Measurements from ENCODE around the gene TACC2.

Gene TACC2

DNA sequence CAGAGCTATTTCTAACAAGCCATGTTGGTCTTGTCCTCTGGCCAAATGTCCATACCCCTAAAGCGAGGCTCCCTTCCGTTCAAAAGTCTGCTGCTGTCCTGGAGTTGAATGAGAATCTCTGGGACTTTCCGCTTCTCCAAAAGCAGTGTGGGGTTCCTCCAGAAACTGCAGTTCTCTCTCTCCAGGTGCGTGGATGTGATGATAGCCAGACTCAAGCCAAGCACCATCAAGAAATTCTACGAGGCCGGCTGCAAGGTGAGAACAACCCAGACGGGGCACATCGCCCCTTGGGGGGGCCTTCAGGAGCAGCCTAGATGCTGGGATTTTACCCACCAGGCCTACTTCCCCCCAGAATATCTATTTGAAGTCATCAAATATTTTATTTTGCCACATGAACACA, 308.6 kb downstream of the TACC2 start:
- H4K5ac ChIP-seq (ENCODE audit: low read length): no peak overlapping the region
- no peak overlapping the region for H2BK5ac ChIP-seq (ENCODE audit: low read length)
- DNase-seq: no peak
- H2BK120ac ChIP-seq (ENCODE audit: low read depth, low read length): no peak overlapping the region
- no peak overlapping the region for H3K23ac ChIP-seq (ENCODE audit: low read length)
- H3K4me2 ChIP-seq (ENCODE audit: low read length): no peak overlapping the region
- H3K9ac ChIP-seq (ENCODE audit: low read length): no peak overlapping the region
- WGBS (ENCODE audit: extremely low coverage, insufficient coverage, low lambda C conversion rate): no CpG with 5 or more reads among the region's 8 CpGs
- no peaks in the 10 kb centered on the region for H3K4me1 ChIP-seq (ENCODE audit: control insufficient read depth, low read depth, low read length)
- H3K36me3 ChIP-seq (ENCODE audit: control insufficient read depth, insufficient read depth, low read length): no peaks in the 10 kb centered on the region
- no peak overlapping the region for H4K8ac ChIP-seq (ENCODE audit: low read depth, low read length)
- no peaks in the 10 kb centered on the region for H3K27me3 ChIP-seq (ENCODE audit: insufficient read depth, low read length, poor library complexity)
- H3K4me3 ChIP-seq (ENCODE audit: low read length): no peak overlapping the region
- H3K4ac ChIP-seq (ENCODE audit: low read depth, low read length): no peak overlapping the region
- no peak overlapping the region for H2AK5ac ChIP-seq (ENCODE audit: low read length)
- no peak overlapping the region for H2BK15ac ChIP-seq (replicated peaks; ENCODE audit: low read depth)
- no peak overlapping the region for H3K56ac ChIP-seq (ENCODE audit: low read length)
- H3K27ac ChIP-seq (ENCODE audit: low read depth, low read length): no peak overlapping the region
- no peaks in the 10 kb centered on the region for H3K79me2 ChIP-seq (ENCODE audit: control insufficient read depth, insufficient read depth, low read length)
- no peaks in the 10 kb centered on the region for H3K79me1 ChIP-seq (ENCODE audit: low read length)
- H3K18ac ChIP-seq (ENCODE audit: low read length): no peak overlapping the region

DNA sequence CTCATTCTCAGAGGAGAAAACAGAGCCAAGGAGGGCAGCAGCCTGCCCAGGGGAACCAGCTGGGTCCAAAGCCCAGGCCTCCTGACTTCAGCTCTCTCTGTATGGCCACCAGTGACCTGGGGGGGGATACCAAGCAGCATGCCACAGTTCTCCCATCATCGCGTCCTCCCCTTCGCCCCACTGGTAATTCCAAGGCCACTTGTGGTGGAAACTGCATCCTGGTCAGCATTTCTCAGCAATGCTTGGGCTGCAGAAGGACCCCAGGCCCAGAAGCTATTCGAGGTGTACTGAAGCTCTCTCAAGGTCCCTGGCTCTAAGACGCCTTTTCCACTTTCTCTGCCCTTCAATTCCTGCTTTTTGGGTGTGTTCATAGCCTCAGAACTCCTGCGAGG, 309.2 kb downstream of the TACC2 start:
- no peak overlapping the region for H3K23ac ChIP-seq (ENCODE audit: low read length)
- no CpG with 5 or more reads among the region's 6 CpGs for WGBS (ENCODE audit: extremely low coverage, insufficient coverage, low lambda C conversion rate)

DNA sequence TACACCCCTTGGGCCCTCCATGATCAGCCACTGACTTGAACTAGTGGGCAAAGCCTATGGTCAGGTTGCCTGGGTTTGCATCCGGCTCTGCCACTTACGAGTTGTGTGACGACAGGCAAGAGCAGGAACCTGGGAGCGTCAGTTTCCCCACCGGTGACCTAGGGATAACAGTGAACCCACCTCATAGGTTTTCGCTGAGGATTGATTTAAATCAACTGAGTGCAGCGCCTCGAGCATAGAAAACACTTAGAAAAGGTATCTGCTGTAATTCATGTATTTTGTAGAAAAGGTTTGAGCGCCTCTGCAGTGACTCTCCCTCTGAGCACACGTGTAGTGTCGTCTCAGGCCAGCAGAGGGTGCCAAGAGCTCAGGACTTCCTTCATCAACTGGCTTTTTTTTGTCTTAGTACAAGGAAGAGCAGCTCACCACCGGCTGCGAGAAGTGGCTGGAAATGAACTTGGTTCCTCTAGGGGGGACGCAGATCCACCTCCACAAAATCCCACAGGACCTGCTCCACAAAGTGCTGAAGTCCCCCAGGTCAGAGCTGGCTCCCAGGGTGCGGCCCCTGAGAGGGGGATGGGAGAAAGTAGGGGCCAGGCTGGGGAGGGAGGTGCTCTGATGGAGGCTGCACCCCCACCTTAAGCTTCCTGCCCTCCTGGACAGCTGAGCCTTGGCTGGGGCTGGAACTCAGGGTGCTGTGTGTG, 309.8 kb downstream of the TACC2 start:
- H4K5ac ChIP-seq (ENCODE audit: low read length): no peak overlapping the region
- no peak overlapping the region for H2BK5ac ChIP-seq (ENCODE audit: low read length)
- no peak overlapping the region for H3K18ac ChIP-seq (ENCODE audit: low read length)
- no peak overlapping the region for H2BK120ac ChIP-seq (ENCODE audit: low read depth, low read length)
- H3K27me3 ChIP-seq (ENCODE audit: insufficient read depth, low read length, poor library complexity): no peaks in the 10 kb centered on the region
- H3K27ac ChIP-seq (ENCODE audit: low read depth, low read length): no peak overlapping the region
- H3K56ac ChIP-seq (ENCODE audit: low read length): peak overlapping the region; percentile 77
- H4K8ac ChIP-seq (ENCODE audit: low read depth, low read length): no peak overlapping the region
- no peak overlapping the region for H3K4me2 ChIP-seq (ENCODE audit: low read length)
- H2BK15ac ChIP-seq (replicated peaks; ENCODE audit: low read depth): no peak overlapping the region
- no peak overlapping the region for H3K4ac ChIP-seq (ENCODE audit: low read depth, low read length)
- H3K79me2 ChIP-seq (ENCODE audit: control insufficient read depth, insufficient read depth, low read length): no peaks in the 10 kb centered on the region
- H3K9ac ChIP-seq (ENCODE audit: low read length): peak overlapping the region; percentile 41
- H3K4me1 ChIP-seq (ENCODE audit: control insufficient read depth, low read depth, low read length): no peaks in the 10 kb centered on the region
- no CpG with 5 or more reads among the region's 15 CpGs for WGBS (ENCODE audit: extremely low coverage, insufficient coverage, low lambda C conversion rate)
- no peak overlapping the region for H3K23ac ChIP-seq (ENCODE audit: low read length)
- DNase-seq: peak; percentile 82
- H3K4me3 ChIP-seq (ENCODE audit: low read length): no peak overlapping the region
- no peaks in the 10 kb centered on the region for H3K79me1 ChIP-seq (ENCODE audit: low read length)
- no peaks in the 10 kb centered on the region for H3K36me3 ChIP-seq (ENCODE audit: control insufficient read depth, insufficient read depth, low read length)
- no peak overlapping the region for H2AK5ac ChIP-seq (ENCODE audit: low read length)

More for the DNA sequence above, 309.2 kb downstream of the TACC2 start:
- H2AK5ac ChIP-seq (ENCODE audit: low read length): no peak overlapping the region
- no peak overlapping the region for H3K4me2 ChIP-seq (ENCODE audit: low read length)
- H3K4me3 ChIP-seq (ENCODE audit: low read length): no peak overlapping the region
- H3K27me3 ChIP-seq (ENCODE audit: insufficient read depth, low read length, poor library complexity): no peaks in the 10 kb centered on the region
- no peak for DNase-seq
- no peak overlapping the region for H3K9ac ChIP-seq (ENCODE audit: low read length)
- no peak overlapping the region for H2BK15ac ChIP-seq (replicated peaks; ENCODE audit: low read depth)
- no peak overlapping the region for H3K4ac ChIP-seq (ENCODE audit: low read depth, low read length)
- H2BK120ac ChIP-seq (ENCODE audit: low read depth, low read length): no peak overlapping the region
- H4K5ac ChIP-seq (ENCODE audit: low read length): no peak overlapping the region
- H3K4me1 ChIP-seq (ENCODE audit: control insufficient read depth, low read depth, low read length): no peaks in the 10 kb centered on the region
- no peaks in the 10 kb centered on the region for H3K79me1 ChIP-seq (ENCODE audit: low read length)
- no peak overlapping the region for H3K18ac ChIP-seq (ENCODE audit: low read length)
- no peak overlapping the region for H3K27ac ChIP-seq (ENCODE audit: low read depth, low read length)
- no peak overlapping the region for H4K8ac ChIP-seq (ENCODE audit: low read depth, low read length)
- no peak overlapping the region for H2BK5ac ChIP-seq (ENCODE audit: low read length)
- no peak overlapping the region for H3K56ac ChIP-seq (ENCODE audit: low read length)
- H3K79me2 ChIP-seq (ENCODE audit: control insufficient read depth, insufficient read depth, low read length): no peaks in the 10 kb centered on the region
- no peaks in the 10 kb centered on the region for H3K36me3 ChIP-seq (ENCODE audit: control insufficient read depth, insufficient read depth, low read length)

DNA sequence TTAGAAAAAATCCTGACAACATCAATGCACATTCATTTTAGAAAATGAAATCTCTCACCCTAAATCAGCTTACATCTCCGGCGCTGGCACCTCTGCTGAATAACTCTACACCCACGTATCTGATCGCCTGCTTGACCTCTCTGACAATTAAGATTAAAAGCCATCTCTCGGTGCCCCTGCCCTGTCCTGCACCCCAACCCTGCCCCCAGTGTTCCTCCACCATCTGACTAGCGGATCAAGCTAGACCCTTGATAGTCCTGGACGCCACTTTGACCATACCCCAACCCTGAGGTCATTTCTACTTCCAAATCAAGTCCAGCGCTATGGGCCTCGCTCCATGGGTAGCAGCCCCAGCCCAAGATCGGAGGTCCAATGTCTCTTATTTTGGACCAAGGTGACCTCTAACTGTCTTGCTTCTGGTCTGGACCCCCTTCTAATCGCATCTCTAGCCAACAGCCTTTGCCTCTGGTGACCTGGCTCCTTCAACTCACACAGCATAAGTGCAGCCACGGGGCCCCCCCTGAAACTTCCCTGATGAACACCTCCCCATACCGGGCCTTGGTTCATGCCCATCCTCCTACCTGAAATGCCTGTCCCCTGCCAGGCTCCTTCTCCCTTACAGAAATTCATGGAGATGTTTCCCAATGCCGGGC, 310.6 kb downstream of the TACC2 start:
- no peak for DNase-seq
- no CpG with 5 or more reads among the region's 14 CpGs for WGBS (ENCODE audit: extremely low coverage, insufficient coverage, low lambda C conversion rate)

DNA sequence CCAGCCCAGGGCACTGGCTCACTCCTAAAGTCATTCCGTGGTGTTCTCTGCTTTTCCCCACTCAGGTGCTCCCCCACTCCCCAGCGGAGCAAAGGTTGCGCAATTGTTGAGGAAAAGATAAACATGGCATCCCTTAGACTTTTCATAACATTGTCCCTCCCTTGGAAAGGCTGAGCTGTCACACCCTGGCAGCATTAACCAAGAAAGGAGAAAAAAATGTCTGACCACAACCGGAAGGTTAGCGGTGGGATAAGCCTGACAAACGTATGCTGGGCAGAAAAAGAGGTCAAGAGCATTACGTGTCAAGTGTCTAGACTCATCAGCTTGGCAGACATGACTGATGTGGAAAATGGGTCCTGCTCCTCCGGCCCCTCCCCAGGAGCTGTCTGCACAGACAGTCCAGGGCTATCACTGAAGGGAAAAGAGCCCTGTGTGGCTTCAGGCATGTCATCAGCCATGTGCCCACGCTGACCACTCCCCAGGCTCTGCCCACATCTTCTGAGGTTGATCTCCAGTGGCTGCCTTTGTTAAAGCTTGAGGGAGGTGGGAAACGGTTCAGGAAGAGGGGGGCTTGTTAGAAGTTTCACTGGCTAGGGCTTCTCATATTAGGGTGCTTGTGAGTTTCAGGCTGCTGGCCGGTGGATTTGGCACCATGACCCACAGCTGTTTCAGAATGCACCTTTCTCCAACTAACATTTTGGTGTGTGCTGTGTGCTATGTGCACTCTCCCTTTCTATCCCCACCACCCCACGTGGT, 312.3 kb downstream of the TACC2 start:
- no peaks in the 10 kb centered on the region for H3K79me2 ChIP-seq (ENCODE audit: control insufficient read depth, insufficient read depth, low read length)
- H3K27ac ChIP-seq (ENCODE audit: low read depth, low read length): no peak overlapping the region
- no peak overlapping the region for H2BK15ac ChIP-seq (replicated peaks; ENCODE audit: low read depth)
- no peak overlapping the region for H3K56ac ChIP-seq (ENCODE audit: low read length)
- no peak overlapping the region for H2AK5ac ChIP-seq (ENCODE audit: low read length)
- H3K23ac ChIP-seq (ENCODE audit: low read length): no peak overlapping the region
- no peak overlapping the region for H3K4me3 ChIP-seq (ENCODE audit: low read length)
- no peaks in the 10 kb centered on the region for H3K79me1 ChIP-seq (ENCODE audit: low read length)
- no peak overlapping the region for H2BK5ac ChIP-seq (ENCODE audit: low read length)
- no peaks in the 10 kb centered on the region for H3K27me3 ChIP-seq (ENCODE audit: insufficient read depth, low read length, poor library complexity)
- H4K8ac ChIP-seq (ENCODE audit: low read depth, low read length): no peak overlapping the region
- WGBS (ENCODE audit: extremely low coverage, insufficient coverage, low lambda C conversion rate): no CpG with 5 or more reads among the region's 12 CpGs
- no peak overlapping the region for H3K9ac ChIP-seq (ENCODE audit: low read length)
- H3K4me2 ChIP-seq (ENCODE audit: low read length): no peak overlapping the region
- no peaks in the 10 kb centered on the region for H3K4me1 ChIP-seq (ENCODE audit: control insufficient read depth, low read depth, low read length)
- H3K18ac ChIP-seq (ENCODE audit: low read length): no peak overlapping the region
- no peak overlapping the region for H4K5ac ChIP-seq (ENCODE audit: low read length)
- no peak for DNase-seq
- H3K4ac ChIP-seq (ENCODE audit: low read depth, low read length): no peak overlapping the region
- no peak overlapping the region for H2BK120ac ChIP-seq (ENCODE audit: low read depth, low read length)
- H3K36me3 ChIP-seq (ENCODE audit: control insufficient read depth, insufficient read depth, low read length): no peaks in the 10 kb centered on the region

More for the DNA sequence above, 310.6 kb downstream of the TACC2 start:
- Histone ChIP-seq H3K18ac (ENCODE audit: low read length) (no peak overlapping the region), H3K79me2 (ENCODE audit: control insufficient read depth, insufficient read depth, low read length) (no peaks in the 10 kb centered on the region), H3K36me3 (ENCODE audit: control insufficient read depth, insufficient read depth, low read length) (no peaks in the 10 kb centered on the region), H3K4me1 (ENCODE audit: control insufficient read depth, low read depth, low read length) (no peaks in the 10 kb centered on the region), H4K8ac (ENCODE audit: low read depth, low read length) (no peak overlapping the region), H3K56ac (ENCODE audit: low read length) (no peak overlapping the region), H3K4ac (ENCODE audit: low read depth, low read length) (no peak overlapping the region), H3K27ac (ENCODE audit: low read depth, low read length) (no peak overlapping the region), H3K4me3 (ENCODE audit: low read length) (no peak overlapping the region), H2BK15ac (replicated peaks; ENCODE audit: low read depth) (no peak overlapping the region), H2BK5ac (ENCODE audit: low read length) (no peak overlapping the region), H3K79me1 (ENCODE audit: low read length) (no peaks in the 10 kb centered on the region), H4K5ac (ENCODE audit: low read length) (no peak overlapping the region), H3K23ac (ENCODE audit: low read length) (no peak overlapping the region), H2AK5ac (ENCODE audit: low read length) (no peak overlapping the region), H3K27me3 (ENCODE audit: insufficient read depth, low read length, poor library complexity) (no peaks in the 10 kb centered on the region), H3K9ac (ENCODE audit: low read length) (no peak overlapping the region), H2BK120ac (ENCODE audit: low read depth, low read length) (no peak overlapping the region), H3K4me2 (ENCODE audit: low read length) (no peak overlapping the region)

Data from mesendoderm (in vitro differentiated cells).